ENCODE measurements around the gene DESI1. TPM values are rescaled to one million over a fixed set of nuclear protein-coding genes. Genes with fewer than 3 reads are reported as not detected.

DESI1 gene
- total and polyA plus RNA-seq, 2 of the 13 experiments (the other 11 are each of a cell fraction or from before 2014, with no cell fraction given), result 21.6 to 29.2 TPM

DNA sequence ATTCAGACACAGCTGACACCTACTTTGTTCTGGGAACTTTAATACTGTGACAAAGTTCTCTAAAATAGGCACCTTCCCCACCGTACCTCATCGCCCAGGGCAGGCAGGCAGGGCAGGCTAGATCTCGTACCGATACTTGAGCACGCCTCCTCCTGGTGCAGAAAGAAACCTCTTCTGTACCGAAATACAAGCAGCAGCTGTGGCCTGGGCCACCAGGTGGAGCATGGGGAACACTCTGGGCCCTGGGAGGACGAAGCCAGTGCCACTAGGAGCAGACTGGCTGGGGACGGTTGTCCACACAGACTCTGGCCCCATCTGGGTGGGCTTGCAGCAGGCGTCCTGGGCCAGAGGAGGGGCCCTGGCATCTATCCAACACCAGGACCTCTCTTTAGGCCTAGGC is 44.0 kb downstream of the DESI1 start (continued):
- TF ChIP-seq BCL3 (CRISPR knock-in tag; IDR thresholded peaks at IDR 0.05) (no peak), ZNF446 (CRISPR knock-in tag; IDR thresholded peaks at IDR 0.05) (no peak), ZNF432 (CRISPR knock-in tag; IDR thresholded peaks at IDR 0.05; ENCODE audit: borderline replicate concordance) (no peak), TARDBP (CRISPR knock-in tag; IDR thresholded peaks at IDR 0.05) (peak; percentile 72), ZNF883 (CRISPR knock-in tag; IDR thresholded peaks at IDR 0.05; ENCODE audit: not compliant biosample characterization) (no peak), EED (CRISPR knock-in tag; IDR thresholded peaks at IDR 0.05) (0 out of 2 replicates have a peak, but pooled peaks have one; percentile 50), RBFOX2 (IDR thresholded peaks at IDR 0.05; ENCODE audit: low read depth, low read length) (no peak), KMT2A (CRISPR knock-in tag; IDR thresholded peaks at IDR 0.05) (no peak), PHF5A (CRISPR knock-in tag; IDR thresholded peaks at IDR 0.05; ENCODE audit: low read depth, unreplicated experiment) (no peak), ZFX (CRISPR knock-in tag; IDR thresholded peaks at IDR 0.05; ENCODE audit: low read depth) (peak; percentile 60), ZNF354B (CRISPR knock-in tag; IDR thresholded peaks at IDR 0.05) (no peak), FOXP1 (IDR thresholded peaks at IDR 0.05) (no peak), FOXP1 (CRISPR knock-in tag; IDR thresholded peaks at IDR 0.05) (no peak), ZFAT (CRISPR knock-in tag; conservative IDR thresholded peaks at IDR 0.05) (no peak), ZNF775 (CRISPR knock-in tag; IDR thresholded peaks at IDR 0.05; ENCODE audit: borderline replicate concordance) (no peak), XRCC5 (optimal IDR thresholded peaks at IDR 0.05; ENCODE audit: low read length) (peak; percentile 92), NR1H2 (CRISPR knock-in tag; IDR thresholded peaks at IDR 0.05; ENCODE audit: borderline replicate concordance, low read depth) (no peak), HOMEZ (CRISPR knock-in tag; IDR thresholded peaks at IDR 0.05; ENCODE audit: low read depth) (peak; percentile 56; the same call in 1 of the 2 replicates), CENPBD1 (CRISPR knock-in tag; IDR thresholded peaks at IDR 0.05; ENCODE audit: borderline replicate concordance, low read depth) (no peak), TFDP1 (CRISPR knock-in tag; IDR thresholded peaks at IDR 0.05; ENCODE audit: borderline replicate concordance) (no peak), ZNF251 (CRISPR knock-in tag; IDR thresholded peaks at IDR 0.05) (no peak), RNF2 (conservative IDR thresholded peaks at IDR 0.05; ENCODE audit: low read depth) (no peak), SP2 (CRISPR knock-in tag; IDR thresholded peaks at IDR 0.05) (no peak), POLR2AphosphoS2 (IDR thresholded peaks at IDR 0.05; ENCODE audit: low read depth, low read length) (no peak), ZNF383 (CRISPR knock-in tag; IDR thresholded peaks at IDR 0.05; ENCODE audit: borderline replicate concordance) (no peak), RFX5 (IDR thresholded peaks at IDR 0.05; ENCODE audit: low read depth, low read length) (no peak), ZNF510 (CRISPR knock-in tag; IDR thresholded peaks at IDR 0.05; ENCODE audit: low read depth) (no peak)

Data from HepG2 (cell line).